Neural progenitor cell (in vitro differentiated cells): ENCODE data around the gene CA7.

Experiments used
- CTCF ChIP-seq: fragments of 200-600 bp; sonication (generic); IDR thresholded peaks from 2 replicates; pipeline ENCODE4 v1.5.1; 2017; ENCODE audit warnings: antibody characterized with exemption, mild to moderate bottlenecking
- EZH2 ChIP-seq: fragments of 200-600 bp; sonication (generic); IDR thresholded peaks from 2 replicates; pipeline ENCODE4 v1.6.1; 2017; ENCODE audit warnings: antibody characterized with exemption, mild to moderate bottlenecking, moderate library complexity

- no peak for TF ChIP-seq CTCF
- TF ChIP-seq EZH2 = no peak
Measured at GRCh38 chr16:66895689-66895979, 51.4 kb downstream of the CA7 start.
